Spleen (tissue), 11 donors: ENCODE data around the gene EPSTI1. TPM values are rescaled to one million over a fixed set of nuclear protein-coding genes. Genes with fewer than 3 reads are reported as not detected.

ENCODE experiments used
- DNase-seq: peaks from one replicate; pipeline ENCODE4 v3.0.0-alpha.2; 2020
- H3K27ac ChIP-seq, 8 donors: fragments of 200-600 bp; sonication (generic) in 7 of 8; 1 replicate in 4 of 8; 2 replicates in 4 of 8; pipeline versions ENCODE4 v1.5.0 to v1.8.0; 2016 to 2021; ENCODE audit warnings: inconsistent platforms in 4 of 8, mild to moderate bottlenecking in 4 of 8, moderate library complexity in 1 of 8
- H3K27me3 ChIP-seq, 7 donors: fragments of 200-600 bp; sonication (generic) in 6 of 7; replicated peaks in 1 of 7; 1 replicate in 4 of 7; 2 replicates in 3 of 7; pipeline versions ENCODE4 v1.5.0 to v1.8.0; 2016 to 2021; ENCODE audit warnings: inconsistent platforms in 3 of 7, mild to moderate bottlenecking in 1 of 7
- H3K36me3 ChIP-seq, 6 donors: fragments of 200-600 bp; sonication (generic) in 5 of 6; 1 replicate in 4 of 6; 2 replicates in 2 of 6; pipeline versions ENCODE4 v1.5.0 to v1.8.0; 2016 to 2021; ENCODE audit warnings: inconsistent platforms in 2 of 6
- H3K4me1 ChIP-seq, 6 donors: fragments of 200-600 bp; sonication (generic) in 5 of 6; 1 replicate in 3 of 6; 2 replicates in 3 of 6; pipeline versions ENCODE4 v1.5.0 to v1.8.0; 2016 to 2021; ENCODE audit warnings: inconsistent platforms in 3 of 6
- H3K4me3 ChIP-seq, 8 donors: fragments of 200-600 bp; sonication (generic) in 7 of 8; 1 replicate in 4 of 8; 2 replicates in 4 of 8; pipeline versions ENCODE4 v1.5.0 to v1.8.0; 2016 to 2021; ENCODE audit warnings: inconsistent platforms in 4 of 8, mild to moderate bottlenecking in 4 of 8, moderate library complexity in 2 of 8
- H3K9me3 ChIP-seq, 8 donors: fragments of 200-600 bp; sonication (generic) in 7 of 8; 1 replicate in 4 of 8; 2 replicates in 4 of 8; pipeline versions ENCODE4 v1.5.0 to v1.8.0; 2016 to 2021; ENCODE audit warnings: inconsistent platforms in 4 of 8
- POLR2A ChIP-seq, 3 donors: fragments of 450-650 bp; IDR thresholded peaks; one replicate each; pipeline ENCODE4 v1.5.1; 2017; ENCODE audit warnings: antibody characterized with exemption in 3 of 3, mild to moderate bottlenecking in 1 of 3
- POLR2AphosphoS5 ChIP-seq, 3 donors: sonication (generic); formaldehyde crosslinking; IDR thresholded peaks; one replicate each; pipeline ENCODE4 v1.5.1; 2017; ENCODE audit warnings: antibody characterized with exemption in 3 of 3
- WGBS, 5 donors: extraction: QIAGEN DNeasy Blood & Tissue Kit in 3 of 5; methylation state at CpG; one replicate each; pipeline versions ENCODE4 v1.1.5 to v1.1.7; 2013 to 2018; 5-methylcytosine and 5-hydroxymethylcytosine counted together
- intact Hi-C: fragments of 100-400 bp; cut with DNase I; formaldehyde crosslinking; loops from one replicate; pipeline ENCODE4 v1.15.0; 2023; ENCODE audit warnings: low total_unique reads
- polyA plus RNA-seq, 3 donors: library from polyadenylated mRNA; stranded (reverse); fragments of 200-250 nt; gene quantifications; one replicate each; pipeline ENCODE4 v1.2.1, GENCODE V29; 2013
- total RNA-seq, 7 donors: library from RNA; depleted of rRNA in 3 of 7; stranded (reverse); fragments of >200 nt in 3 of 7; fragmentation: NEBNext Ultra II Directional in 4 of 7; extraction: Animal tissue kit (Norgen Biotek cat#: 25700) in 4 of 7; gene quantifications; one replicate each; pipeline versions ENCODE4 v1.1.0 to v1.2.1, GENCODE V29; 2016 to 2021
- TF ChIP-seq, protein P1 (sequence below), 11 experiments: fragments of 200-600 bp in 7 of 11; fragments of 450-650 bp in 4 of 11; sonication (generic) in 4 of 11; IDR thresholded peaks in 8 of 11; conservative IDR thresholded peaks in 3 of 11; 1 replicate in 7 of 11; 2 replicates in 4 of 11; pipeline versions ENCODE4 v1.4.0 to v1.8.0; 2016 to 2021; ENCODE audit warnings: antibody characterized with exemption in 11 of 11, inconsistent platforms in 4 of 11, mild to moderate bottlenecking in 1 of 11
- donor health status: healthy with polysubstance abuse.
- donor health status: DM: no; HTN: no; CAD: no; lungs with moderate emphysema.
- donor health status: DM: no; HTN: no; CAD: no.
- donor health status: Bipolar disorder and iron deficiency.
- donor health status: healthy.
- donor health status: DM: no; HTN: no; CAD: no.
- donor health status: DM: yes; HTN: yes; CAD: no.

EPSTI1 gene
- total and polyA plus RNA-seq, 10 donors, result 9.9 to 50.2 (median 20.1) TPM

DNA sequence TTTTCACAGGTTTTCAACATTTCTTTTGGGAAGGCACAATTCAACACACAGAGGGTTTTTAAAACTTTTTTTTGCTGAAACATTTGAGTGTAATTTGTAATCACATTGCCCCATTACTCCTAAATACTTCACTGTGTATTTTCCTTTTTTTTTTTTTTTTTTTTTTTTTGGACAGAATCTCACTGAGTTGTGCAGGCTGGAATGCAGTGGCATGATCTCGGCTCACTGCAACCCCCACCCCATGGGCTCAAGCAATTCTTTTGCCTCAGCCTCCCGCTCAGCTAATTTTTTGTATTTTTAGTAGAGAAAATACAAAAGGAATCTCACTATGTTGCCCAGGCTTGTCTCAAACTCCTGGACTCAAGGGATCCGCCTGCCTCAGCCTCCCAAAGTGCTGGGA, 16.6 kb upstream of the EPSTI1 start:
- TF ChIP-seq POLR2A (IDR thresholded peaks at IDR 0.05) (no peak), POLR2AphosphoS5 (IDR thresholded peaks at IDR 0.05) (no peak)
- TF ChIP-seq, protein P1, sequence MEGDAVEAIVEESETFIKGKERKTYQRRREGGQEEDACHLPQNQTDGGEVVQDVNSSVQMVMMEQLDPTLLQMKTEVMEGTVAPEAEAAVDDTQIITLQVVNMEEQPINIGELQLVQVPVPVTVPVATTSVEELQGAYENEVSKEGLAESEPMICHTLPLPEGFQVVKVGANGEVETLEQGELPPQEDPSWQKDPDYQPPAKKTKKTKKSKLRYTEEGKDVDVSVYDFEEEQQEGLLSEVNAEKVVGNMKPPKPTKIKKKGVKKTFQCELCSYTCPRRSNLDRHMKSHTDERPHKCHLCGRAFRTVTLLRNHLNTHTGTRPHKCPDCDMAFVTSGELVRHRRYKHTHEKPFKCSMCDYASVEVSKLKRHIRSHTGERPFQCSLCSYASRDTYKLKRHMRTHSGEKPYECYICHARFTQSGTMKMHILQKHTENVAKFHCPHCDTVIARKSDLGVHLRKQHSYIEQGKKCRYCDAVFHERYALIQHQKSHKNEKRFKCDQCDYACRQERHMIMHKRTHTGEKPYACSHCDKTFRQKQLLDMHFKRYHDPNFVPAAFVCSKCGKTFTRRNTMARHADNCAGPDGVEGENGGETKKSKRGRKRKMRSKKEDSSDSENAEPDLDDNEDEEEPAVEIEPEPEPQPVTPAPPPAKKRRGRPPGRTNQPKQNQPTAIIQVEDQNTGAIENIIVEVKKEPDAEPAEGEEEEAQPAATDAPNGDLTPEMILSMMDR (IDR thresholded peaks at IDR 0.05 in 8 of 11, conservative IDR thresholded peaks at IDR 0.05 in 3 of 11), result no peak
- no peaks in the 10 kb centered on the region for H3K9me3 ChIP-seq
- 86 to 97% (median 92%) methylated on average over 3 of the region's 3 CpGs for WGBS, 5 donors
- H3K27me3 ChIP-seq, result no peaks in the 10 kb centered on the region
- H3K4me1 ChIP-seq, result no peaks in the 10 kb centered on the region
- intact Hi-C loops, result no loop called here
- no peak overlapping the region for H3K27ac ChIP-seq
- no peak overlapping the region for H3K4me3 ChIP-seq
- no peak for DNase-seq
- no peaks in the 10 kb centered on the region for H3K36me3 ChIP-seq

DNA sequence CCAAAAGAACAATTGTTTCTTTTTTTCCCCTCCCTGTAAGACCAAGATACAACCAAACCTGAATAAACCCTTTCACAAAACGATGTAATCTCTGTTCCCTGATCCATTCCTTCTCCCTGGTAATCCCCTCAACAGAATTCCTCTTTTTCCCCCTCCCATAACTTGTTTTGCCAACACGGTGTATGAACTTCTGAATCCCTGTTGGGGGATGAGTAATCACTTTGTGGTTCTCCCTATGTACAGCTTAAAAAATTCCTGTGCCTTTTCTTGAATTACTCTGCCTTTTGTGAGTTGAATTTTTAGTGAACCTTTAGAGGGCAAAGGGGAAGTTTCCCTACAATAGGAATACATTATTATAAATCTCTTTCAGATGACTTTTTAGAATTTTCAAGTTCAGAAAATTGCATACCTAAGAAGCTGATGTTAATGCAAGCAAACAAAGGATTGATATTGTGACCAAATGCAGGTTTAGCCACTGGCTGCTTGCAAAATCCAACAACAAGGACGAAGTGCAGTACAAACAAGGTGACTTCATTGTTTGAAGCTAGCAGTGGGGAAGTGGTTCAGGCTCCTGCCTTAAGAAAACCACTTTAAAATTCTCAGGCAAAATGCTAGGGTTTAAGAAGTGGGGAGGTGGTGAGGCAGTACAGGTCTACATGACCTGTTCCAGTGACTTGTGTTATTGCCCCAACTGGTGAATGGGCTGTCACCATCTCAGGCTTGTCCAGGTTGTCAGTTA, 15.0 kb upstream of the EPSTI1 start:
- Histone ChIP-seq H3K4me3 (no peak overlapping the region), H3K36me3 (no peaks in the 10 kb centered on the region), H3K27ac (no peak overlapping the region), H3K4me1 (no peaks in the 10 kb centered on the region), H3K27me3 (no peaks in the 10 kb centered on the region), H3K9me3 (peaks cover 0 to 5% (median 0%) of the 10 kb centered on the region in 8 donors)
- no peak for TF ChIP-seq POLR2A (IDR thresholded peaks at IDR 0.05)
- no peak for TF ChIP-seq POLR2AphosphoS5 (IDR thresholded peaks at IDR 0.05)
- TF ChIP-seq, protein P1 (IDR thresholded peaks at IDR 0.05 in 8 of 11, conservative IDR thresholded peaks at IDR 0.05 in 3 of 11), result no peak
- WGBS, 5 donors, result 40 to 61% (median 52%) methylated on average over 3 of the region's 3 CpGs
- intact Hi-C loops, result no loop called here
- no peak for DNase-seq

DNA sequence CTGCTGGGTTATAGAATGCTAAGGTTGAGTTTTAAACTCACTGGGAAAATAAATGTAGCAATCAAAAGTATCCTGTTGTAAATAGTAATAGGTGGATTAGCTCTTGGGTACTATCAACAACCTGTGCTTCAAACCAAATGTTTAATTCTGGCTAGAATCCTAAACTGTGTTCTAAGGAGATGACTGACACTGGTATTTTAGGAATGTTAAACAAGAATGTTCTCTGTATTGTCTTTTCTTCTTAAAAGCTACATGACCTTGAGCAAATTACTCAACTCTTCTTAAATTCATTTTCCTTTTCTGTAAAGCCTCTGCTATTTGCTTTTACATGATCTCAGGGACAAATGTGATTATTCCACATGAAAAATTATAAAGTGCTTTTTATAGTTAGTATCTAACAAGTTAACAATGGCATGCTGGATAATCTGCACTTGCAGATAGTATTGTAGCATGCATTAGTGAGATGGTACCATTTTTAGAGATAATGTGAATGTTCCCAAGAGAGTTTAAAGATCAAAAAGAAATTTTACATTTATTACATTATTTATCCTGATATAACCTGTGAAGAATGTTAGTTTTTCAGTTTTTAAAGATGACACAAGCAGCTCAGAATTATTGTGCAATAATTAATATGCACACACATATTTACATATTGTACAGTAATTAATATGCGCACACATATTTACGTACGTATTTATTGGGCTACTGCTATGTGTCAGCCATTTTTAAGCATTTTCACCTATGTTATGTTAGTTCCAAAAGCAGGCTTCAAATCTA, 13.6 kb upstream of the EPSTI1 start:
- no peaks in the 10 kb centered on the region for H3K27me3 ChIP-seq
- peaks cover 0 to 5% (median 0%) of the 10 kb centered on the region in 8 donors for H3K9me3 ChIP-seq
- H3K27ac ChIP-seq, result no peak overlapping the region
- intact Hi-C loops, result no loop called here
- H3K4me3 ChIP-seq, result no peak overlapping the region
- H3K36me3 ChIP-seq, result no peaks in the 10 kb centered on the region
- 90 to 97% (median 94%) methylated on average over 3 of the region's 3 CpGs for WGBS, 5 donors
- no peak for DNase-seq
- H3K4me1 ChIP-seq, result no peaks in the 10 kb centered on the region
- no peak for TF ChIP-seq POLR2A (IDR thresholded peaks at IDR 0.05)
- TF ChIP-seq POLR2AphosphoS5 (IDR thresholded peaks at IDR 0.05), result no peak
- TF ChIP-seq, protein P1 (IDR thresholded peaks at IDR 0.05 in 8 of 11, conservative IDR thresholded peaks at IDR 0.05 in 3 of 11), result no peak

DNA sequence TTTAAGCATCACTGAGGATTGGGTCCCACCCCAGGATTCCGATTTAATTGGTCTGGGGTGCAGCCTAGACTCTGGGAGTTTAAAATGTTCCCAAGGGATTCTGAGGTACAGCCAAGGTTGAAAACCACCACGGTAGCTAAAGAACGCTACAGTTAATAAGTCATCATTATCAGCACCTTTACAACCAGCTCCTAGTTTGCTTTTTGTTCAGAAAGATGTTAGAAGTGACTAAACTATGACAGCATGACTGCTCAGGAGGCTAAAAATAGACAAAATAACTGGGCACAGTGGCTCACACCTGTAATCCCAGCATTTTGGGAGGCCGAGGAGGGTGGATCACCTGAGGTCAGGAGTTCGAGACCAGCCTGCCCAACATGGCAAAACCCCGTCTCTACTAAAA, 11.7 kb upstream of the EPSTI1 start:
- intact Hi-C loops, result no loop called here
- Histone ChIP-seq H3K4me1 (no peaks in the 10 kb centered on the region), H3K27ac (no peak overlapping the region), H3K27me3 (no peaks in the 10 kb centered on the region), H3K9me3 (peaks cover 0 to 5% (median 0%) of the 10 kb centered on the region in 8 donors), H3K4me3 (no peak overlapping the region), H3K36me3 (no peaks in the 10 kb centered on the region)
- TF ChIP-seq POLR2AphosphoS5 (IDR thresholded peaks at IDR 0.05) (no peak), POLR2A (IDR thresholded peaks at IDR 0.05) (no peak)
- TF ChIP-seq, protein P1 (IDR thresholded peaks at IDR 0.05 in 8 of 11, conservative IDR thresholded peaks at IDR 0.05 in 3 of 11), result no peak
- WGBS, 5 donors, result 83 to 95% (median 94%) methylated on average over 6 of the region's 6 CpGs
- DNase-seq, result no peak
